GM19463 (cell line): ENCODE data around the gene EFNA4.

Experiments used
- ATAC-seq: cut with Tn5 transposase; IDR thresholded peaks from one replicate; pipeline ENCODE4 v1.9.1; 2021; ENCODE audit warnings: mild to moderate bottlenecking, moderate library complexity; ENCODE audit not compliant: unreplicated experiment

EFNA4 gene, protein sequence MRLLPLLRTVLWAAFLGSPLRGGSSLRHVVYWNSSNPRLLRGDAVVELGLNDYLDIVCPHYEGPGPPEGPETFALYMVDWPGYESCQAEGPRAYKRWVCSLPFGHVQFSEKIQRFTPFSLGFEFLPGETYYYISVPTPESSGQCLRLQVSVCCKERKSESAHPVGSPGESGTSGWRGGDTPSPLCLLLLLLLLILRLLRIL

DNA sequence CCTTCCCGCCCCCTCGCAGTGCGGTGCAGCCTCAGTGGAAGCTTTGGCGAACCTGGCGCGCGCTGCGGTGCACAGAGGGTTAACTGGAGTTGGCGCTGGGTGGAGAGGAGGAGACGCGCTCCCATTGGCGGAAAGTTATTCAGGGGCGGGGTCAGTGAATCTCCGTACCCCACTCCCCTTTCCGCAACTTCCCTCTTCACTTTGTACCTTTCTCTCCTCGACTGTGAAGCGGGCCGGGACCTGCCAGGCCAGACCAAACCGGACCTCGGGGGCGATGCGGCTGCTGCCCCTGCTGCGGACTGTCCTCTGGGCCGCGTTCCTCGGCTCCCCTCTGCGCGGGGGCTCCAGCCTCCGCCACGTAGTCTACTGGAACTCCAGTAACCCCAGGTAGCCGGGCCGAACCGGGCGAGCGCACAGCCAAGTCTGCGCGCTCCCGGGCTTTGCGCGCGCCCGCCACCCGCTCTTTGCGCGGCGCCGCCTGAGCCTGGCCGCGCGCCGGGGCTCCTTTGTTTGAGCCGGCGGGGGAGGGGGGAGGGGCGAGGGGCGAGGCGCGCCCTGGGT, at the start of gene EFNA4:
EFNA4 (plus strand) TSS at position 191 of the 561 bp plus-strand sequence; CDS start at position 275, 84 bp downstream.
- peak; percentile 75 for ATAC-seq

DNA sequence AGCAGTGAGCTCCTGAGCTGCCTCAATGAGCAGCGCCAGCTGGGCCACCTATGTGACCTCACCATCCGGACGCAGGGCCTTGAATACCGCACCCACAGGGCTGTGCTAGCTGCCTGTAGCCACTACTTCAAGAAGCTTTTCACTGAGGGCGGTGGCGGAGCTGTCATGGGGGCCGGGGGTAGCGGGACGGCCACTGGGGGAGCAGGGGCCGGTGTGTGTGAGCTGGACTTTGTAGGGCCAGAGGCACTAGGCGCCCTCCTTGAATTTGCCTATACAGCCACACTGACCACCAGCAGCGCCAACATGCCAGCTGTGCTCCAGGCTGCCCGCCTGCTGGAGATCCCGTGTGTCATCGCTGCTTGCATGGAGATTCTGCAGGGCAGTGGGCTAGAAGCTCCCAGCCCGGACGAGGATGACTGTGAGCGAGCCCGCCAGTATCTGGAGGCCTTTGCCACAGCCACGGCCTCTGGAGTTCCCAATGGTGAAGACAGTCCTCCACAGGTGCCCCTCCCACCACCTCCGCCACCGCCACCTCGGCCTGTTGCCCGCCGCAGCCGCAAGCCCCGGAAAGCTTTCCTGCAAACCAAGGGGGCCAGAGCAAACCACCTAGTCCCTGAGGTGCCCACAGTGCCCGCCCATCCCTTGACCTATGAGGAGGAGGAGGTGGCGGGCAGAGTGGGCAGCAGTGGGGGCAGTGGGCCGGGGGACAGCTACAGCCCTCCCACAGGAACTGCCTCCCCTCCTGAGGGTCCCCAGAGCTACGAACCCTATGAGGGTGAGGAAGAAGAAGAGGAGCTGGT, 48.6 kb upstream of the EFNA4 start:
- no peak for ATAC-seq

DNA sequence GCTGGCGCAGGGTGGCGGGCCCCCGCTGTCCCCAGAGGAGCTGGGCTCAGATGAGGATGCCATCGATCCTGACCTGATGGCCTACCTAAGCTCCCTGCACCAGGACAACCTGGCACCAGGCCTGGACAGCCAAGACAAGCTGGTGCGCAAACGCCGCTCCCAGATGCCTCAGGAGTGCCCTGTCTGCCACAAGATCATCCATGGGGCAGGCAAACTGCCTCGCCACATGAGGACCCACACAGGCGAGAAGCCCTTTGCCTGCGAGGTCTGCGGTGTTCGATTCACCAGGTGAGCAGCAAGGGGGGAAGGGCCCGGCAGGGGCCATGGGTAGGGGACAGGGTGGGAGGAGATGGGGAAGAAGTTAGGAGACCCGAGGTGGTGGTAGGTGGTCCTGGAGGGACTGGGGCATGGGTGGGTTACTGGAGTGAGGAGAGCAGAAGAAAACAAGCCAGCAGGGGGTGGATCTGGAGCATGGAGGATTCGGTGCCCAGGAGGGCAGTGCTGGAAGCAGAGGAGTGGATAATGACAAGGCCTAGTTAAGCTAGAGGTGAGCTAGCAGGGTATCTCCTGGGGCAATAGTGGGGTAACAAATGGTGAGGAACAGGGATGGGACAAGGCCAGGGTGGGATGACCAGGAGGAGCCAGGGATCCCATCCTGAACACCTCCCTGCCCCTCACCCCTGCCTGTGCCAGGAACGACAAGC, 47.9 kb upstream of the EFNA4 start:
- no peak for ATAC-seq

DNA sequence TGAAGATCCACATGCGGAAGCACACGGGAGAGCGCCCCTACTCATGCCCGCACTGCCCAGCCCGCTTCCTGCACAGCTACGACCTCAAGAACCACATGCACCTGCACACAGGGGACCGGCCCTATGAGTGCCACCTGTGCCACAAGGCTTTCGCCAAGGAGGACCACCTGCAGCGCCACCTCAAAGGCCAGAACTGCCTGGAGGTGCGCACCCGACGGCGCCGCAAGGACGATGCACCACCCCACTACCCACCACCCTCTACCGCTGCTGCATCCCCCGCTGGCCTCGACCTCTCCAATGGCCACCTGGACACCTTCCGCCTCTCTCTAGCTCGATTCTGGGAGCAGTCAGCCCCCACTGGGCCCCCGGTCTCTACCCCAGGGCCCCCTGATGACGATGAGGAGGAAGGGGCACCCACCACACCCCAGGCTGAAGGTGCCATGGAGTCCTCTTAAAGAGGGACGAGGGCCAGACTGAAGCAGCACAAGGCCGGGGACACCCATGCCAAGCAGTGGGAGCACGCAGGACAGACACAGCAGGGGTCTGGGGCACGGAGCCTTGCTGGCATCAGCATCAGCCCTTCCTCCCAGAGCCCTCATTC, 47.2 kb upstream of the EFNA4 start:
- ATAC-seq = no peak

DNA sequence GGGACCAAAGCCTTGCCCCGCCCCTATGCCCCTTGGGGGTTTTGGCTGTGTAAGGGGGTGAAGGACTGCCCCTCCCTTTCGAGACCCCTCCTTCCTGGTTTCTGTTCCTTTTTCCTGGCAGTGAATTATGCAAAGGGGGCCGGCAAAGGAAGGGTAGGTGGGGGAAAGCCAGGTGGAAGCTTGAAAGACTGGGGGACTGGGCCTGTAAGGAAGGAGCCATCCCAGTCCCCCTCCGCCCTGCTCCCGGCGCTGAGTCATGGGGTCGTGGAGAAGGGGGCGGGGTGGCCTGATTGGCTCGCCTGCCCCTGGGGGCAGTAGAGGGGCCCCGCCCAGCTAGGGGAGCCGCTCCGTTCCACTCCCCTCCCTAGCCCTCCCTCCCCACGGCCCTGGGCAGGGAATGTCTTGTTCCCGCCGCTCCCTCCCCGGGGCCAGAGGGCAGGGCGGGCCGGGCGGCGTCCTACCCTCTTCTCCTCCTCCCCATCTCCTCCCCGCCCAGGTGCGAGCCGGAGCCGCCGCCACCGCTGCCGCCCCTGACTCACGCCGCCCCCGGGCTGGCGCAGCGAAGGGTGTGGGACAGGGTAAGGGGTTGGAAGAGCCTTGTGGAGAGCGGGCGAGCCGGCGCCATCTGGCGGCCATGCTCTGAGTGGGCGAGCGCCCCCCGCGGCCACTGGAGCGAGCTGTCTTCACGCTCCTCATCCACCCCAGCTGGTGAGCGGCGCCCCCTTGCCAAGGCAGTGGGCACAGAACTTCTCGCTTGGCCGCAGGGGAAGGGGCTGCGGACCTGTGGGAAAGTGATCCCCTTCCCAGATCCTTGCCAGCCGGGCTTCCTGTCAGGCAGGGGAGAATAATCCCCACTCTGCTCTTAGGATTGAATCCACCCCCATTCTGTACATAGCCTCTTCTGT, 46.2 kb upstream of the EFNA4 start:
- peak; percentile 74 for ATAC-seq

DNA sequence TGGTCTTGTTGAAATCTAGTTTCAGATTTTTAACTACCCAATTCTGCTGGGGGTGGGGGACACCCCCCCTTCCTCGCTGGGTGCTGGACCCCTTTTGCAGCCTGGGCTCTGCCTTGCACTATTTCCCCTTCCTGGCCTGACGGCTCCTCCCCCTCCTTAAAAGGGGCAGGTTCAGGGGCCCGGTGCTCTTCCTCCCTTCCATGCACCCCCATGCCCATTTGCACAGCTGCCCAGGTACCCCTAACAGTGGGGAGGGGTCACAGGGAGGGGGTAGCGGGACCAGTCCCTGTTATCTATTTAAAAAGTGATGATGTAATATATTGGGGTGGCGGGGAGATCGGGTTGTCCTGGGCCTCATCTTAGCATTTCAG, 45.6 kb upstream of the EFNA4 start:
- ATAC-seq = no peak

DNA sequence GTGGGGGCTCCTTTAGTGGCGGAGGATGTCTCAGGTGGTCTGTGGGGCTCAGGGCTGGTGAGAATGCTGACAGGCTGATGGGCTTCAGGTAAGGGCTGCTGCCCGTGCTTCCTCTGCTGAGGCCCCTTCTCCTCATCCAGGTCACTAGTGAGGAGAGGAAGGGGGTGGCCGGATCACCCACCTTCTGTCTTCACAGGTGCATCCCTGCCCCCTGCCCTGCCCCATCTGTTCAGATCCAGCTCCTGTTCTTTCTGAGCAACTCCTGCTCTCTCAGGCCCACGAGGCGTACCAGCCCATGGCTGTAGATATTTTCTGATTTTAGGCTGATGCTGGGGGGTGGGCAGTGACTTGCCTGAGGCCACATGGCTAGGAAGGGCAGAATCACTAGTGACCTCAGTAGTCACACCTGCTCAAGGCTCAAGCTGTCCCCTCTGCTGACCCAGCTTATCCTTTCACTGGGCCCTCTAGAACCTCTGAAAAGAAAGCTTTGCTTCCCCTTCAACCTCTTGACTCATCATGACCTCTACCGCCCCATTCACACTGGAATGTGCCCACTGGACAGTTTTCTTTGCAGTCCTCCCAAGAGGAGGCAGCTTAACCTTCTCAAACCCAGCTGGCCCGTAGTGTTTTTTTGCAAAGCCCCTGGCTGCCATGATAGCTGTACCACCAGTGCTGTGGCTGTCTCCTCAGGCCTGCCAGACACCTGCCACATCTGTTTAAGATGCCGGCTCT, 44.8 kb upstream of the EFNA4 start:
- ATAC-seq = no peak

DNA sequence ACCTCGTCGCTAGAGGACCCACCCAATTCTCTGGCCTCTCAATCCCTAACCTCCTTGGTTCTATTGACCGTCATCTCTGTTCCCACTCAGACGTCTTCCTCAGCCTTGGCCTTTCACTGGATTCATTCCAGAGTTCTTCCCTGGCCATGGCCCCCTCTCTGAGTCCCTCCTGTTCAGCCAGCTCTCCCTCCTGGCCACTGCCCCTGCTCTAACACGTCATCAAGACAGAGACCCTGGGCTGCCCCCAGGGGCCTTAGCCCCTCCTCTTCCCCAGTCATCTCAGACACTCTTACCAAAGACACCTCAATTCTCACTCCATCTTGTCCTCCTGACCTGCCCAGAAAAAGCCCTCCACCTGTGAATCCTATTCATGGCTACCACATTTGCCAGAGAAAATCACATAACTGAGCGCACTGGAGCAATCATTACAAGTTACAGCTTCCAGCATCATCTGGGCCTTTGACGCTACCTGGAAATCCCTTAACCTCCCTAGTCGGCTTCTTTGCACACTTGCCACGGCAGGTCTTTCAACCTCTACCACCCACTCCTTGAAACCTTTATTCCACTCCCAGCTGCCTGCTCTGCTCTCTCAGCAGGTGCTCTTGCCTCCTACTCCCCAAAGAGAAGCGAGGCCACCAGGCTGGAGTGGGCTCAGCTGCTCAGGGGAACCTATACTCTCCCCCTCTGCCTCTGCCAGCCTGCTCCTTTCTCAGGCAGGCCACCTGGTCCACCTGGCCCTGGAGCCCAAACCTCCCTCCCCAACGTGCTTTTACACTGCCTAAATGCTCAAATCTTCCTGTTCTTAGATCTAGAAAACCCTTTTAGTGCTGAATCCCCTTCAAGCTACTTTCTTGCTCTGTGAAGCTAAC, 43.9 kb upstream of the EFNA4 start:
- ATAC-seq = no peak

DNA sequence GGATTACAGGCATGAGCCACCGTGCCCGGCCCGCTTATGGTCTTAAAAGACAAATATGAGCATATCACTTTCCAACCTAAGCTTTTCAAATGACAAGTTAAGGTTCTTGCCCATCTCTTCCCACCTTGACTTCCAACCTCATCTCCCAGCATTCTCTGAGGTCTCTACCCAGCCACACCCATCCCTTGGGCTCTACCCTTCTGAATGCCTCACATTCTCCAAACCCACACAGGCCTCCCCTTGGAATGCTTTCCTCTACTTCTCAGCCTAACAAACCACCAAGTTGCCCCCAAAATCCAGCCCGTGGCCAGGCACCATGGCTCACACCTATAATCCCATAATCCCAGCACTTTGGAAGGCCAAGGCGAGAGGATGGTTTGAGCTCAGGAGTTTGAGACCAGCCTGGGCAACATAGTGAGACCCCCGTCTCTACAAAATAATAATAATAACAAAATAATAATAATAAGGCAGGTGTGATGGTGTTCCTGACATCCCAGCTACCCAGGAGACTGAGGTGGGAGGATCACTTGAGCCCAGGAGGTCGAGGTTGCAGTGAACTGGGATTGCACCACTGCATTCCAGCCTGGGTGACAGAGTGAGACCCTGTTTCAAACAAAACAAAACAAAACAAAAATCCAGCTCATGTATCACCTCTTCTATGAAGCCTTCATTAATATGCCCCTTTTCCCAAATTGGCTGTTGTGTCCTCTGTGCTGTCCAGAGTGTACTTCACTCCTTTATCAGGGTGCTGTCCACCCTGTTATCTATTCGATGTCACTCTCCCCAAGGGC, 41.2 kb upstream of the EFNA4 start:
- ATAC-seq = no peak

DNA sequence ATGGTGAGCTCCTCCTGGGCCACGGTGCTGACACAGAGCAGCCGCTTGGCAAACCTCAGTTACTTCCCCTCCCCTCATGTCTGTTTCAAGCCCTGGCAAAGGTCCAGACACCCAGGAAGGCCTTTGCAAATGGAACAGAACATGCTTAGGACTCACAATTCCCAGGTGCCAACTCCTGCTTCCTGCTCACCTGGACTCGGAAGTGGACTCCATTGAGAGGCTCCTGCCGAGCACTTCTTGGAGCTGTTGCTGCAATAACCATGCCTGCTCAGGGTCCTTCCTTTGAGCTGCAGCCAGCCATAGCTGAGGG, 40.7 kb upstream of the EFNA4 start:
- no peak for ATAC-seq

DNA sequence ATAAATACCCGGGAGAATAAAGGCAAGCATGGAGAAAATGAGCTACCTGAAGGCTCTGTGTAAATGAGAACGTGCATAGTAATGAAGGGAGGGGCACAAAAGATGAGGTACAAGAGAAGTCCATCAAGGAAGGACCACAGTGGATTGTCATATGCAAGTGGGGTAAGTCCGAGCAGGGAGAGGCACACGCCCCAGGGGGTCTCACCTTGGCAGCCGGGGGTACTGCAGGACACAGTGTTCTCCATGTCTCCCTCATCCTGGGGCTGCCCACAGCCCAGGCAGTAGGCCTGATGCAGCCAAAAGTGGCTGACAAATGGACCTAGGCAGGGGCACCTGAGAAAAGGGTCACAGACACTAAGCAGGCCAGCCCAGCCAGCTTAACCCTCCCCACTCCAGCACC, 39.9 kb upstream of the EFNA4 start:
- ATAC-seq = no peak

DNA sequence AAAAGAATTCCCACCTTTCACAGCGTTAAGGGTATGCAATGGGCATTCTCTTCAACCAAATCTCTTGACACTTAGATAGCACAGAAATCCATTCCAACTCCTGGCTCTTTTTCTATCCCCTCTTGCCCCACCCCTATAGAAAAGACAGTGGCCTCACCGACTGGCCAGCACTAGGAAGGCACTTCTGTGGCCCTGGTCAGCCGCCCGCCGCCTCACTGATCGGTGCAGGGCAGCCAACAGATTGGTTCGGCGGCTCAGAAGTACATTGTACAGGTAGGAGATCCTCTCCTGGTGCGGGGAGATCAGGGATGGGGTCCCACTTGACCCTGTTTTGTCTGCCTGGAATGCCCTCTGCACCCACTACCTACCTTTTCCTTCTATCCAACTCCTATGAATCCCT, 39.2 kb upstream of the EFNA4 start:
- ATAC-seq = no peak

DNA sequence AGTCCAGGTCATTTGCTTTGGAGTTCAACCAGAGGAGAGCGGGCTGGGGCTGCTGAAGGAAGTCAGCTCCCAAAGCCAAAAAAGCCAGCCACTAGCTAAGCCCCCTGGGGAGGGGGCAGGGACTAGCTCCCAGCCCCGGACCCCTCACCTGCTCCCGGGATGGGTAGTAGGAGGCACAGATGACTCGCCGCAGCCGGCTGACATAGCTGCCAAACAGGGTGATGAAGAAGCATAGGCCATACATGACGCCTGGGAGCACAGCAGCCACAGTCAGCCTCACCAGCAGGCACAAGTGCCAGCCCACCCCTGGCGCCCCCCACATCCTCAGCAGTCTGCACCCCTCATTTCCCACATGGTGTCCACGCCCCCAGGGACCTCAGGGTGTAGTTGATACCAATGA, 37.4 kb upstream of the EFNA4 start:
- ATAC-seq = no peak

DNA sequence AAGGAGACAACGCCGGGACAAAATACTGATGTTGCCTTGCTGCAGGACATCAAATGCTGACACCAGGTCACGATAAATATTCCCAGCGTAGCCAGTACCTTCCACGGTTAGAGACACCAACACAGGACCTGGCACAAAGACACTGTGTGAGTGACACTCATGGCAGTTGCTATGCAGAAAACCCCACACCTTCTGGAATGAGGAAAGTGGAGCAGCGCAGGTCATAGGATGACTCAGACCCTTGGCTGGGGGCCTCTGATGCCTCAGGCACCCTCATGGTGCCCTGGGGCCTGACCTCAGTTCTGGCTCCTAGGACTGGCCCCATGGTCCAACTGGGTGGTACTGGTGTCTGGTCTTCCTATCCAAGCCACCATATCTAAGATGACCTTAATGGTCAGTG, 37.0 kb upstream of the EFNA4 start:
- no peak for ATAC-seq

DNA sequence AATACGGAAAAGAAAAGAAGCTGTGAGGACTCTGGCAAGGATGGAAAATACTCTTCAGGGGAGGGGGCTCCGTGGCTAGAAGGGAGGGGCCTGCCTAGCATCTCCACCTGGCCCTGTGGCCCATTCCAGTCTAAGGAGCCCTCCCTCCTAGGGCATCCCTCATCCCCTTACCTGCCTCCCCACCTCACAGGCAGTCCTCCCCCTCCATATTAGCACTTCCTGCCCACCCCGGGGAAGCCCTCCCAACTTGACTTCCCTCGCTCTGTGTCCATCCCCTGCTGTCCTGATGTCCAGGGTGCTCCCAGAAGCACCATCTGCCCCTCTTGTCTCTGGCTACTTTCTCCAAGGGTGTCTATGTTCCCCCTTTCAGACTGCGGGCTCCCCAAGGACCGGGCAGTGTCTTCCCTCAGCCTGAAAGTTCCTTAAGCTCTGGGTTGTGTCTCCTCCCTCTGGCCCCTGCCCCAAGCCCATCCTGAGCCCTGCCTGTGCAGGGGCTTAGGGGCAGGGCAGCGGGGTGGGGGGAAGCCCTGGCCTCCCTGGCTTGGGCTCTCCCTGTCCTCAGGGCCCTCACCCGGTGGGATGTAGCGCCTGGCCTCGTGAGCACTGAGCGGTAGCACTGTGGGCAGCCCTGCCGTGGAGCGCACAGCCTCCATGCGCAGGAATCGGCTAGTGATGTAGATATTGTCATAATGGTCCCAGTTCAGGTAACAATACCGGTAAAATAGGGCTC, 33.9 kb upstream of the EFNA4 start:
- no peak for ATAC-seq

DNA sequence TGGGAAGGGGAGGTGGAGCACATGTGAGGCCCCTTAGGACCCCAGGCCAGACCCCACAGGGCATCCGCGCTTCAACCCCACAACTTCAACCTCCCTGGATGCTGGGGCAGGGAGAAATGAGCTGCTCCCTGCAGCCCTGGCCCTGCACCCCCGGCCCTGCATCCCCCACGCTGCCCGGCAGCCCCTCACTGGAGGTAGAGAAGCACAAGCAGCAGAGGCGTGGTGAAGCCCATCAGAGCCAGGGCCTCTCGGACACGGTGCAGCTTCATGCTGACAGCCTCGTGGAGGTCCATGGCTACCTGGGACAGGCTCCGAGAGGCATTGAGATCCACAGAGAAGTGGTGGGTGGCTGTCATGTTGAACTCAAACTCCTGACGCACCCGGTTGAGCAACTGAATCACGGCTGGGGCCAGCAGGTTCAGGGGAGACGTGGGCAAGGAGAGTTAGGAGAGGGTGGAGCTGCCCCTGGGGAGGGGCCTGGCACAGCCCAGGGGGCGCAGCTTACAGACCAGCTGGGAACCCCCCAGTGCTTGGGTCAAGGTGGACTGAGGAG, 33.2 kb upstream of the EFNA4 start:
- no peak for ATAC-seq

DNA sequence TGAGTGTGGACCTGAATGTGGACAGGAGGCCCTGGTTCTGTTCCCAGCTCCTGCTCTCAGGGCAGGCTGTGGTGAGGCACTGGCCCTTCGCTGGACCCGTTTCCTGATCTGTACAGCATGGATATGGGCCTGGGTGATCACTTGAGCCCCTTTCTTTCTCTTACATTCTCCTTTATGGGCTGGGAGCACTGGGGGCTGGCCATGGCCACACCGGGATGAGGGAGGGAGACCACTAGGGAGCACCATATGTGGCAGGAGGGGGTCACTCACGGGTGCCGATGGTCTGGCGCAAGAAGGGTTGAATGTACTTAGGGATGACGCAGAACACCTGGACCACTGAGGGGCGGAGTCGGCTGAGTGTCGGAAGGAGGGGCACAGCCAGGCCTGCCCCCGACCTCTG, 32.6 kb upstream of the EFNA4 start:
- ATAC-seq = no peak
